K562 (cell line): ENCODE measurements around the gene GIMAP8. TPM values are rescaled to one million over a fixed set of nuclear protein-coding genes. Genes with fewer than 3 reads are reported as not detected.

Experiments used
- C11orf30 ChIP-seq: fragments of 450-650 bp; IDR thresholded peaks from 2 replicates; pipeline ENCODE4 v1.6.1; 2016; ENCODE audit warnings: low read depth, mild to moderate bottlenecking
- GABPA ChIP-seq: fragments of 200-800 bp; sonication (Bioruptor generic); conservative IDR thresholded peaks from 2 replicates; pipeline ENCODE4 v1.6.1; 2016; ENCODE audit warnings: low read depth, missing genetic modification characterization, missing compliant biosample characterization
- HNRNPUL1 ChIP-seq: fragments of 200-400 bp; formaldehyde crosslinking; IDR thresholded peaks from 2 replicates; pipeline ENCODE4 v1.6.1; 2017; ENCODE audit warnings: low read length
- MYC ChIP-seq, 2 experiments: fragments of 250-450 bp in 1 of 2; sonication (Bioruptor Pico) in 1 of 2; IDR thresholded peaks; 2 replicates each; pipeline versions ENCODE4 v1.5.1 to v1.6.1; 2012 to 2021; ENCODE audit warnings: low read depth in 2 of 2, borderline replicate concordance in 1 of 2, improper control_type of control experiment in 1 of 2, low read length in 1 of 2, mild to moderate bottlenecking in 1 of 2, moderate library complexity in 1 of 2
- PRMT5 ChIP-seq: sonication (generic); formaldehyde crosslinking; IDR thresholded peaks from 2 replicates; pipeline ENCODE4 v1.5.0; 2020; ENCODE audit warnings: missing genetic modification reagents
- RFX5 ChIP-seq: IDR thresholded peaks from 2 replicates; pipeline ENCODE4 v1.6.1; 2011; ENCODE audit warnings: low read depth, mild to moderate bottlenecking, improper control_type of control experiment, low read length
- TBP ChIP-seq: optimal IDR thresholded peaks from 2 replicates; pipeline ENCODE3; 2011; ENCODE audit warnings: low read depth, low read length, improper control_type of control experiment
- ZBTB26 ChIP-seq: fragments of 450-650 bp; formaldehyde crosslinking; IDR thresholded peaks from 2 replicates; pipeline ENCODE4 v1.4.0; 2022; ENCODE audit warnings: missing genetic modification characterization
- ZNF41 ChIP-seq: fragments of 250-450 bp; sonication (Bioruptor Pico); conservative IDR thresholded peaks from 2 replicates; pipeline ENCODE4 v1.4.0; 2020; ENCODE audit warnings: mild to moderate bottlenecking
- ZNF766 ChIP-seq: fragments of 200-800 bp; sonication (Bioruptor generic); conservative IDR thresholded peaks from 2 replicates; pipeline ENCODE4 v1.6.1; 2016; ENCODE audit warnings: missing genetic modification characterization, missing compliant biosample characterization
- polyA plus RNA-seq, 8 experiments: library from polyadenylated mRNA; depleted of rRNA in 4 of 8; stranded (reverse) in 5 of 8; unstranded in 3 of 8; fragments of >200 nt; fragmentation: Nextera tagmentation in 2 of 8; fragmentation: Illumina TruSeq in 1 of 8; extraction: Ambion mirVana in 2 of 8; extraction: Trizol in 1 of 8; gene quantifications; 2 replicates each; pipeline versions ENCODE4 v1.2.1 to v1.2.3, GENCODE V29; 2011 to 2014; ENCODE audit warnings: inconsistent platforms in 1 of 8, missing spikeins in 1 of 8
- total RNA-seq, 7 experiments: library from RNA; depleted of rRNA in 6 of 7; stranded (reverse); fragments of >200 nt in 6 of 7; fragmentation: Illumina TruSeq in 2 of 7; extraction: Trizol in 2 of 7; gene quantifications; 2 replicates each; pipeline versions ENCODE4 v1.2.1 to v1.2.3, GENCODE V29; 2011 to 2021; ENCODE audit warnings: low replicate concordance in 1 of 7
- TF ChIP-seq, protein P1 (sequence below): fragments of 450-650 bp; IDR thresholded peaks from 2 replicates; pipeline ENCODE4 v1.6.1; 2016; ENCODE audit warnings: borderline replicate concordance
- TF ChIP-seq, protein P2 (sequence below): IDR thresholded peaks from 2 replicates; pipeline ENCODE4 v1.6.1; 2014; ENCODE audit warnings: antibody characterized with exemption
- TF ChIP-seq, protein P3 (sequence below): IDR thresholded peaks from 2 replicates; pipeline ENCODE4 v1.6.1; 2012; ENCODE audit warnings: low read depth, low read length, improper control_type of control experiment, borderline replicate concordance
- TF ChIP-seq, protein P4 (sequence below): sonication (generic); formaldehyde crosslinking; IDR thresholded peaks from 2 replicates; pipeline ENCODE4 v1.4.0; 2020; ENCODE audit warnings: mild to moderate bottlenecking, missing genetic modification reagents

The GIMAP8 gene
- total and polyA plus RNA-seq, 9 of the 15 experiments (the other 6 are each of a cell fraction or from before 2014, with no cell fraction given), result not detected

- TF ChIP-seq MYC (IDR thresholded peaks at IDR 0.05; ENCODE audit: low read depth, low read length) (0 out of 2 replicates have a peak, but pooled peaks have one; percentile 50), MYC (CRISPR knock-in tag; IDR thresholded peaks at IDR 0.05; ENCODE audit: borderline replicate concordance, low read depth) (no peak), HNRNPUL1 (no peak), RFX5 (no peak), TBP (no peak), GABPA (peak; percentile 53; the same call in 1 of the 2 replicates), ZNF41 (CRISPR knock-in tag) (no peak; the same call in 1 of the 2 replicates), C11orf30 (peak; percentile 93), ZNF766 (CRISPR knock-in tag) (peak; percentile 82), PRMT5 (CRISPR knock-in tag) (no peak), ZBTB26 (0 out of 2 replicates have a peak, but pooled peaks have one; percentile 3)
- TF ChIP-seq, protein P1, sequence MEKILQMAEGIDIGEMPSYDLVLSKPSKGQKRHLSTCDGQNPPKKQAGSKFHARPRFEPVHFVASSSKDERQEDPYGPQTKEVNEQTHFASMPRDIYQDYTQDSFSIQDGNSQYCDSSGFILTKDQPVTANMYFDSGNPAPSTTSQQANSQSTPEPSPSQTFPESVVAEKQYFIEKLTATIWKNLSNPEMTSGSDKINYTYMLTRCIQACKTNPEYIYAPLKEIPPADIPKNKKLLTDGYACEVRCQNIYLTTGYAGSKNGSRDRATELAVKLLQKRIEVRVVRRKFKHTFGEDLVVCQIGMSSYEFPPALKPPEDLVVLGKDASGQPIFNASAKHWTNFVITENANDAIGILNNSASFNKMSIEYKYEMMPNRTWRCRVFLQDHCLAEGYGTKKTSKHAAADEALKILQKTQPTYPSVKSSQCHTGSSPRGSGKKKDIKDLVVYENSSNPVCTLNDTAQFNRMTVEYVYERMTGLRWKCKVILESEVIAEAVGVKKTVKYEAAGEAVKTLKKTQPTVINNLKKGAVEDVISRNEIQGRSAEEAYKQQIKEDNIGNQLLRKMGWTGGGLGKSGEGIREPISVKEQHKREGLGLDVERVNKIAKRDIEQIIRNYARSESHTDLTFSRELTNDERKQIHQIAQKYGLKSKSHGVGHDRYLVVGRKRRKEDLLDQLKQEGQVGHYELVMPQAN, result no peak
- TF ChIP-seq, protein P2, sequence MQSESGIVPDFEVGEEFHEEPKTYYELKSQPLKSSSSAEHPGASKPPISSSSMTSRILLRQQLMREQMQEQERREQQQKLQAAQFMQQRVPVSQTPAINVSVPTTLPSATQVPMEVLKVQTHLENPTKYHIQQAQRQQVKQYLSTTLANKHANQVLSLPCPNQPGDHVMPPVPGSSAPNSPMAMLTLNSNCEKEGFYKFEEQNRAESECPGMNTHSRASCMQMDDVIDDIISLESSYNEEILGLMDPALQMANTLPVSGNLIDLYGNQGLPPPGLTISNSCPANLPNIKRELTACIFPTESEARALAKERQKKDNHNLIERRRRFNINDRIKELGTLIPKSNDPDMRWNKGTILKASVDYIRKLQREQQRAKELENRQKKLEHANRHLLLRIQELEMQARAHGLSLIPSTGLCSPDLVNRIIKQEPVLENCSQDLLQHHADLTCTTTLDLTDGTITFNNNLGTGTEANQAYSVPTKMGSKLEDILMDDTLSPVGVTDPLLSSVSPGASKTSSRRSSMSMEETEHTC, result no peak
- TF ChIP-seq, protein P3, sequence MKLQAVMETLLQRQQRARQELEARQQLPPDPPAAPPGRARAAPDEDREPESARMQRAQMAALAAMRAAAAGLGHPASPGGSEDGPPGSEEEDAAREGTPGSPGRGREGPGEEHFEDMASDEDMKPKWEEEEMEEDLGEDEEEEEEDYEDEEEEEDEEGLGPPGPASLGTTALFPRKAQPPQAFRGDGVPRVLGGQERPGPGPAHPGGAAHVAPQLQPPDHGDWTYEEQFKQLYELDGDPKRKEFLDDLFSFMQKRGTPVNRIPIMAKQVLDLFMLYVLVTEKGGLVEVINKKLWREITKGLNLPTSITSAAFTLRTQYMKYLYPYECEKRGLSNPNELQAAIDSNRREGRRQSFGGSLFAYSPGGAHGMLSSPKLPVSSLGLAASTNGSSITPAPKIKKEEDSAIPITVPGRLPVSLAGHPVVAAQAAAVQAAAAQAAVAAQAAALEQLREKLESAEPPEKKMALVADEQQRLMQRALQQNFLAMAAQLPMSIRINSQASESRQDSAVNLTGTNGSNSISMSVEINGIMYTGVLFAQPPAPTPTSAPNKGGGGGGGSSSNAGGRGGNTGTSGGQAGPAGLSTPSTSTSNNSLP, result no peak
- TF ChIP-seq, protein P4, sequence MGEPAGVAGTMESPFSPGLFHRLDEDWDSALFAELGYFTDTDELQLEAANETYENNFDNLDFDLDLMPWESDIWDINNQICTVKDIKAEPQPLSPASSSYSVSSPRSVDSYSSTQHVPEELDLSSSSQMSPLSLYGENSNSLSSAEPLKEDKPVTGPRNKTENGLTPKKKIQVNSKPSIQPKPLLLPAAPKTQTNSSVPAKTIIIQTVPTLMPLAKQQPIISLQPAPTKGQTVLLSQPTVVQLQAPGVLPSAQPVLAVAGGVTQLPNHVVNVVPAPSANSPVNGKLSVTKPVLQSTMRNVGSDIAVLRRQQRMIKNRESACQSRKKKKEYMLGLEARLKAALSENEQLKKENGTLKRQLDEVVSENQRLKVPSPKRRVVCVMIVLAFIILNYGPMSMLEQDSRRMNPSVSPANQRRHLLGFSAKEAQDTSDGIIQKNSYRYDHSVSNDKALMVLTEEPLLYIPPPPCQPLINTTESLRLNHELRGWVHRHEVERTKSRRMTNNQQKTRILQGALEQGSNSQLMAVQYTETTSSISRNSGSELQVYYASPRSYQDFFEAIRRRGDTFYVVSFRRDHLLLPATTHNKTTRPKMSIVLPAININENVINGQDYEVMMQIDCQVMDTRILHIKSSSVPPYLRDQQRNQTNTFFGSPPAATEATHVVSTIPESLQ (CRISPR knock-in tag), result no peak
These were observed 18.4 kb upstream of the GIMAP8 start (continued) for GRCh38 chr7:150431839-150432658.
